SKM-1 (cell line): ENCODE data around the gene MELTF.

Experiments
- DNase-seq: peaks from one replicate; lab custom pipeline; 2025; ENCODE audit not compliant: unreplicated experiment; lab: John Stamatoyannopoulos, UW

Gene MELTF

DNA sequence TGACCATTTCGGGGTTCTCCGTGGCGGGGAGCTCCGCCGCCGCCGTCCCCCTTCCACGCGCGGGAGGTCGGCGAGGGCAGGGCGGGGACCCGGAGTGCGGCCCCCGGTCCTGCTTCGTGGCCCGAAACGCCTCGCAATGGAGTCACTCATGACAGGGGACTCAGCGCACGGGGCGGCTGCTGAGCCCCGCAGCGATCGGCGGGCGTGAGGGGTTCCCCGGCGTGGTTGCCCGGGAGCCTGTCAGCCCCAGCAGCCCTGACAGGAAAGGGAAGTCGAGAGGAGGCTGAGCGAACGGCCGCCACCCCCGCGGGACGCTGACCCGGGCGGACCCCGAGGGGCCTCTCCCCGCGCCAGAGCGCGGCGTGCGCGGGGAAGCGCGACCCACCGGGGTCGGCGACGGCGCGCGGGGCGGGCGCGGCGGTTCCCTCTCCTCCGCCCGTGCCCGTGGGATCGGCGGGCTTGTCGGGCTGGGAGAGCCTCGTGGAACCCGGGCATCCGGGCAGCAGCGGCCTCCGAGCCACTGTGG lies 60.4 kb downstream of the MELTF start:
- DNase-seq = peak; percentile 12

DNA sequence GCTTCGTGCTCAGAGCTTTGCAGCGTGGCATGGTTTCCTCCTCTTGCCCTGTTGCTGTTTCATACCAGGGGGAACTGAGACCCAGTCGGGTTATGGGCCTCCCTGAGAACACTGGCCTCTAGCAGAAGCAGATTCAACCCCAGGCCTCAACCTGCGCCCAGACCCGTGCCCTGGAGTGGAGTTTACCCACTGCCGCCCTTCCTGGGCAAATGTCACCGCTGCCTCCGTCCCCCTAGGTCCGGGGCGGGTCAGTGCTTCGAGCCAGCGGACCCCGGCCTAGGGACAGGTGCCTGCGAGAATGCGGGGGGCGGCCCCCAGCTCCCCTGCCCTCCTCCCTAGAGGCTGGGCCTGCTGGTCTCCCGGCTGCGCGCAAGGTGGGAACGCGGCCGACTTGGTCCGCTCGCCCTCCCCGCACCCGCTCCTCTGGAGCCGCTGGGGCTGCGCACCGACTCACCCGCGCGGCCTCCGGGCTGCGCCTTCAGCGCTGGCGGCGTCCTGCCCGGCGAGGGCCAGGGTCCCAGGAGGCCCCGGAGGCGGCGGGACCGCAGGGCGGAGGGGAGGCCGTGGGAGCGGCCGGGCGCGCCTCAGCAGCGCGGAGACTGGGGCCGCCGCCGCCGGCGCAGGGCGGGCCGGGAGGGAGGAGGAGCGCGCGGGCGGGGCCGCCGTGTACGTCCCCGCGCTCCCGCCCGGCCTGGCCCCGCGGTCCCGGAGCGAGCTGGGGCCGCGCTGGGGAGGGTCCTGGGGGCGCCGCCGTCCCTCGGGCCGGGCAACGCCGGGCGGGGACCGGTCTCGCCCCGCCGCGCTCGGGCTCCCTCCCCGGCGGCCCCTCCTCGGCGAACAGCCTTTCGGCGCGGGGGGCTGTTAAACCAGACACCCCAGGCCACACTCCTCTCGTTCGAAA lies 61.1 kb downstream of the MELTF start, which contains the start of gene PIGZ:
Gene PIGZ, minus strand, starts transcription at position 601 of the 901 bp plus-strand sequence. CDS start 16,802 bp downstream, outside the sequence.
- no peak for DNase-seq

DNA sequence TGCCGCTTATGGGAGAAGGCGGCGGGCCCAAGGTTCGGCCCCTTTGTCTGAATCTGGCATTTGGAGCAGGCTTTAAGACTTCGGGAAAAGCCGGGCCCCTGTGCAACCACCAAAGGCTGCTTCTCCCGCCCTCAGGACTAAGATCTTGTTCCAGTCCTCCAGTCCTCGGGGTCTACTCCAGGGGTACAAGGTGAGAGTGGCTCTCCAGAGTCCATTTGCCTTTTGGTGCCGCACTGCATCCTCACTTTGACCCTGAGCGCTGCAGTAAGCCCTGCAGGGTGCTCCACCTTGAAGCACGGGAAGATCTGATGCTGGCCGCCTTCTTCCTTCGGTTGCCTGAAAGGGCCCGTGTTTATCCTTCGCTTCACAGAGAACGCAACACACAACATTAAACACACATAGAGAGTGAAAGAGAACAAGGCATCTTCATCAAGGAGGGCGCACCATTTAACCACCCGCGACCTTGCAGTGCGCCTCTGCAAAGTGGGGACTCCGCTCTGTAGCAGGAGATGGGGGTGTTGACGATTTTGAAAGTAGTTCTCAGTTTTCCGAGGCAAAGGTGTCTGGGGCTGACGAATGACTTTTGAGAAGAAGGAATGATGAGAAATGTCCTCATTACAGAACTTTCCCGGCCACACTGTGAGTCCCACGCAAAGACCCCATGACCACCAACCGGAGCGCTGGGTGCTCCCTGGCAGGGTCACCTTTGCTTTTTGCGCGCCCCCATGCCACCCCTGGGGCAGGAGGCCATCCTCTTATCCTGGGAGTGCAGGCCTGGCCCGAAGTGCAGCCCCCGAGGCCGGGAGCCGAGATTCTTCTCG lies 62.0 kb downstream of the MELTF start:
- no peak for DNase-seq

DNA sequence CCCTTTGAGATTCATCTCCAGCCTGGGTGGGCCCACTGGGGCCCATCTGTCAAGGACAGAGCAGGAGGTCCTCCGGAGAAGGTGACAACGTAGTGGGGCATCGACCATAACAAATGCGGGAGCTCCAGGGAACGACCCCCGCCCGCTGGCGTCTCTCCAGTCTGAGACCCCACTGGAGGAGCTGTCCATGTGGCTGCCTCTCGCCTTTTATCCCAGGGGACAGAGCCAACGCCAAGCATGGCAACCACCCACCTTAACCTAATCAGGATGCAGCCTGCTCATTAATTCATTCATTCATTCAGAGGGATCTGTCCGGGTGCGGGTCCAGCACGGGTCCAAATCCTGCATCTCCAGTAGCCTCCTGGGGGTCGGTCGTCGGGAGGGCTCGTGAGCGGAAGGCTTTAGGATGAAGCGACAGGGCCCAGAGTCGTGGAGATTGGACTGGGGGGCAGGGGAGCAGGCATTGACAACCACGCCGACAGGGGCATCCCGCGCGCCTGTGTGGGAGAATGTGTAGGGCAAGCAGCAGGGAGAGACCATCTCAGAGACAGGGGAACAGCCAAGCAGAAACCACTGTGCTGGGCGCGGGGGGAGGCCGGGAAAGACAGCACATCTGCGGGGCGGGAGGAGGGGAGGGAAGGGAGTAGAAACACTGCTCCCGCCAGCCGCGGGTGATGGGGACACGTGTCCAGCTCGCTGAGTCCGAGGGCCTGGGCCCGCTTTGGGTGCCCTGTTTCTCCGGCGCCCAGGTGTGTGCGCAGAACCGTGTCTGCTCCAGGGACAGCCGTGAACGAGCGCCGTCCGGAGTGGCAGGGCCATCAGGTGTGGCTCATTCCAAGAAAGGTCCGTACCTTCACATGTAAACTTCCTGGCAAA lies 62.9 kb downstream of the MELTF start:
- DNase-seq = no peak

DNA sequence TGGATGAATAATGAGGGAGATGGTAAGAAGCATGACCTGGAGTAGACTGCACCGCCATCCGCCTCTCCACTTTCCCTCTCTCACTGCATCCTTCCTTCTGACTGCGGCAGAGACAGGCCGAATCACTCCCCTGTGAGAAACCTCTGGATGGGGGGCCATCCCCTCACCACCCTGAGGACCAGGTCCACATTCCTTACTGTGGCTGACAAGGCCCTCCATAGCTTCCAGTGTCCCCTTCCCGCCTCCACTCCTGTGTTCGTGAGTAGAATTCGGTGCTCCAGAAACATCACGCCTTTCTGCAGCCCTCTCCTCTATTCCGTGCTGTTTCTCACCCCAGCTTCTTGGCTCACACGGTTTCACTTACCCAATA lies 63.8 kb downstream of the MELTF start:
- no peak for DNase-seq

DNA sequence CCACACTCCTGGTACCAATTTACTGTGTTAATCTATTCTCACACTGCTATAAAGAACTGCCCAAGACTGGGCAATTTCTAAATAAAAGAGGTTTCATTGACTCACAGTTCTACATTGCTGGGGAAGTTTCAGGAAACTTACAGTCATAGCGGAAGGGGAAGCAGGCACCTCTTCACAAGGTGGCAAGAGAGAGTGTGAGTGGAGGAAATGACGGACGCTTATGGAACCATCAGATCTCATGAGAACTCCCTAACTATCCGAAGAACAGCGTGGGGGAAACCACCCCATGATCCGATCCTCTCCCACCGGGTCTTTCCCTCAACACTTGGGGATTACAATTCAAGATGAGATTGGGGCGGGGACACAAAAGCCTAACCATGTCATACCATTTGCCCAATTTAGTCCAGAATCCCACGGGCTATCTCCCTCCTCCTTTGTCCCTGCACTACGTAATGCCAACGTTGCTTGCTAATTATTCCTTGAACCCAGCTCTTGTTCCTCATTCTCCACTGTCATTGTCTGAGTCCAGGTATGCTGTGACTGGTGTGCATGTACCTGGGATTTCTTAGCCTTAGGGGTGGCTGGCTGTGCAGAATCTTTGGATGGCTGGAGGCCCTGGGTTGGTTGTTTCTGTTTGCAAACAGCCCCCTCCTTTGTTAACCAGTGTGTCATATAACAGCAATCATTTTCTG lies 64.4 kb downstream of the MELTF start:
- no peak for DNase-seq

DNA sequence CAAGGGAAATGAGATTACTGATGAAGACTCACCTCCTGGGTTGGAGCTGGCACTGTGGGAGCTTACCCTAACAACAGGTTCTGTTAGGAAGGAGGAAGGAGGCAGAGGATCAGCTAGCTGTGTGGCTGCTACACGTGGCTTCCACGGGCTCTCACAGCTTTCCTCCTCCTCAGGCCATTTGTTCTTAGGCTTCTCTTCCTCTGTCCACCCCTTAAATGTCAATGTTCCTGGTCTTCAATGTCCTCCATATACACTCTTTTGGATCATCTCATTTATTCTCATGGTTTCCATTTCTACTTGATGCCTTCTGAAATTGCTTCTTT lies 66.0 kb downstream of the MELTF start:
- no peak for DNase-seq

DNA sequence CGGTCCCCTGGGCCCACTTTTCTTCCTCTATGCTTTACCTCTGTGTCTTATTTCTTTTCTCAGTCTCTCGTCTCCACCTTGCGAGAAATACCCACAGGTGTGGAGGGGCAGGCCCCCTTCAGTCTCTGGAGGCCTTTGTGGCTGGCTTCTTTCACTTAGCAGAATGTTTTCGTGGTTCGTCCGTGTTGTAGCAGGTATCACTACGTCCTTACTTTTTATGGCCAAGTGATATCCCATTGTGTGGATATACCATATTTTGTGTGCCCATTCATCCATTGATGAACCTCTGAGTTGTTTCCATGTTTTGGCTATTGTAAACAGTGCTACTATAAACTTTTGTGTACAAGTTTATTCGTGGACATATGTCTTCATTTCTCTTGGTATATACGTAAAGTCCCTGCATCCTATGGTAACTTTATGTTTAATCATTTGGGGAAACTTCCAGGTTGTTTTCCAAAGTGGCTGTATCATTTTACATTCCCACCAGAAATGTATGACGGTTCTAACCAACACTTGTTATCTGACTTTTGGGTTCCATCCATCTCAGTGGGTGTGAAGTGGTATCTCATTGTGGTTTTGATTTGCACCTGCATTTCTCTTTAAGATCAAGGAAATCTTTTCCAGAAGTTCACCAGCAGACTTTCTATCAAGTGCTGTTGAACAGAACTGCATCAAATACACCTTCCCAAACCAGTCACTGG lies 66.5 kb downstream of the MELTF start:
- no peak for DNase-seq

DNA sequence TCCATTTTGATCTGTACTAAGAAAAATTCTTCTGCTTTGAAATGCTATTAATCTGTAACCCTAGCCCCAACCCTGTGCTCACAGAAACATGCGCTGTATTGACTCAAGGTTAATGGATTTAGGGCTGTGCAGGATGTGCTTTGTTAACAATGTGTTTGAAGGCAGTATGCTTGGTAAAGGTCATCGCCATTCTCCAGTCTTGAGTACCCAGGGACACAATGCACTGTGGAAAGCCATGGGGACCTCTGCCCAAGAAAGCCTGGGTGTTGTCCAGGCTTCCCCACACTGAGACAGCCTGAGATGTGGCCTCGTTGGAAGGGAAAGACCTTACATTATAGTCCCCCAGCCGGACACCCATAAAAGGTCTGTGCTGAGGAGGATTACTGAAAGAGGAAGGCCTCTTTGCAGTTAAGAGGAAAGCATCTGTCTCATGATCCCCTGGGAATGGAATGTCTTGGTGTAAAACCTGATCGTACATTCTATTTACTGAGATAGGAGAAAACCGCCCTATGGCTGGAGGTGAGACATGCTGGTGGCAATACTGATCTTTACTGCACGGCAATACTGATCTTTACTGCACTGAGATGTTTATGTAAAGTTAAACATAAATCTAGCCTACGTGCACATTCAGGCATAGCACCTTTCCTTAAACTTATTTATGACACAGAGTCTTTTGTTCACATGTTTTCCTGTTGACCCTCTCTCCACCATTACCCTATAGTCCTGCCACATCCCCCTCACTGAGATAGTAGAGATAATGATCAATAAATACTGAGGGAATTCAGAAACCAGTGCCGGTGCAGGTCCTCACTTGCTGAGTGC lies 67.3 kb downstream of the MELTF start:
- no peak for DNase-seq

DNA sequence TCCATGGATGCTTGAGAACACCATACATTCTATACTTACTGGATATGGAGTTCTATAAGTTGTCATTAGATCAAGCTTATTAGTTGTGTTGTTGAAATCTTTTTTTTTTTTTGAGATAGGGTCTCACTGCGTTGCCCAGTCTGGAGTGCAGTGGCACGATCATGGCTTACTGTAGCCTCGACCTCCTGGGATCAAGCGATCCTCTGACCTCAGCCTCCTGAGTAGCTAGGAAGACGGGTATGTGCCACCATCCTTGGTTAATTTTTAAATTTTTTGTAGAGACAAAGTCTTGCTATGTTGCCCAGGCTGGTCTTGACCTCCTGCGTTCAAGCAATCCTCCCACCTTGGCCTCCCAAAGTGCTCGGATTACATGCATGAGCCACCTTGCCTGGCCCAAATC lies 74.8 kb downstream of the MELTF start:
- DNase-seq = no peak
